Mucosa of rectum (tissue), 2 donors: ENCODE measurements around the gene COL24A1.
"Not testable (repeated sequence)": the region's sequence is repeated elsewhere in the genome, so short reads cannot be mapped to it uniquely, and the experiment has no call there.

ENCODE experiments used
- H3K27ac ChIP-seq, 2 donors: one replicate each; pipeline ENCODE4 v1.7.0; 2013; ENCODE audit warnings: inconsistent platforms in 2 of 2, low read depth in 2 of 2, low read length in 2 of 2
- H3K27me3 ChIP-seq, 2 donors: one replicate each; pipeline ENCODE4 v1.7.0; 2013; ENCODE audit warnings: low read length in 2 of 2; ENCODE audit not compliant: control insufficient read depth in 2 of 2, insufficient read depth in 2 of 2
- H3K36me3 ChIP-seq, 2 donors: one replicate each; pipeline ENCODE4 v1.7.0; 2013; ENCODE audit warnings: low read length in 2 of 2; ENCODE audit not compliant: control insufficient read depth in 2 of 2, insufficient read depth in 2 of 2
- H3K4me1 ChIP-seq, 2 donors: one replicate each; pipeline ENCODE4 v1.7.0; 2013; ENCODE audit warnings: low read length in 2 of 2, mild to moderate bottlenecking in 1 of 2; ENCODE audit not compliant: control insufficient read depth in 2 of 2, insufficient read depth in 2 of 2
- H3K4me3 ChIP-seq, 2 donors: one replicate each; pipeline ENCODE4 v1.7.0; 2013; ENCODE audit warnings: low read length in 2 of 2
- H3K9ac ChIP-seq, 2 donors: one replicate each; pipeline ENCODE4 v1.7.0; 2013; ENCODE audit warnings: low read length in 2 of 2, low read depth in 1 of 2, mild to moderate bottlenecking in 1 of 2
- H3K9me3 ChIP-seq, 2 donors: one replicate each; pipeline ENCODE4 v1.7.0; 2013; ENCODE audit warnings: low read length in 2 of 2; ENCODE audit not compliant: control insufficient read depth in 2 of 2
- donor health status: healthy.
- donor health status: Normal muscosa, but diverticular disease.

Gene COL24A1

GRCh38 chr1:85833165-85833564 is 323.4 kb downstream of the COL24A1 start:
- H3K4me1 ChIP-seq, H3K4me3 ChIP-seq, H3K9ac ChIP-seq, H3K27ac ChIP-seq, H3K9me3 ChIP-seq, H3K27me3 ChIP-seq, H3K36me3 ChIP-seq: not testable (repeated sequence)

- no peak overlapping the region for H3K9ac ChIP-seq
- H3K36me3 ChIP-seq: no peaks in the 10 kb centered on the region
- no peaks in the 10 kb centered on the region for H3K4me1 ChIP-seq
- H3K9me3 ChIP-seq: no peaks in the 10 kb centered on the region
- H3K4me3 ChIP-seq: no peak overlapping the region
- no peak overlapping the region for H3K27ac ChIP-seq
- no peaks in the 10 kb centered on the region for H3K27me3 ChIP-seq
Observed at GRCh38 chr1:85830837-85831236, 325.7 kb downstream of the COL24A1 start.

- no peak overlapping the region for H3K9ac ChIP-seq
- no peaks in the 10 kb centered on the region for H3K27me3 ChIP-seq
- no peak overlapping the region for H3K27ac ChIP-seq
- no peak overlapping the region for H3K4me3 ChIP-seq
- no peaks in the 10 kb centered on the region for H3K9me3 ChIP-seq
- no peaks in the 10 kb centered on the region for H3K36me3 ChIP-seq
- H3K4me1 ChIP-seq: no peaks in the 10 kb centered on the region
Observed at GRCh38 chr1:85824066-85824840, 332.3 kb downstream of the COL24A1 start.

- Histone ChIP-seq H3K36me3 (no peaks in the 10 kb centered on the region), H3K9ac (no peak overlapping the region), H3K4me3 (no peak overlapping the region), H3K27ac (no peak overlapping the region), H3K9me3 (no peaks in the 10 kb centered on the region), H3K4me1 (no peaks in the 10 kb centered on the region), H3K27me3 (no peaks in the 10 kb centered on the region)
Observed at GRCh38 chr1:85822696-85823095, 333.9 kb downstream of the COL24A1 start.

GRCh38 chr1:85818371-85818770 is 338.2 kb downstream of the COL24A1 start:
- Histone ChIP-seq H3K27ac (no peak overlapping the region), H3K36me3 (no peaks in the 10 kb centered on the region), H3K4me3 (no peak overlapping the region), H3K4me1 (no peaks in the 10 kb centered on the region), H3K9ac (no peak overlapping the region), H3K9me3 (no peaks in the 10 kb centered on the region), H3K27me3 (no peaks in the 10 kb centered on the region)

GRCh38 chr1:85816606-85817005 is 340.0 kb downstream of the COL24A1 start:
- Histone ChIP-seq H3K9me3 (no peaks in the 10 kb centered on the region), H3K4me1 (no peaks in the 10 kb centered on the region), H3K9ac (no peak overlapping the region), H3K4me3 (no peak overlapping the region), H3K36me3 (no peaks in the 10 kb centered on the region), H3K27ac (no peak overlapping the region), H3K27me3 (no peaks in the 10 kb centered on the region)

- Histone ChIP-seq H3K4me3 (no peak overlapping the region), H3K36me3 (no peaks in the 10 kb centered on the region), H3K27me3 (no peaks in the 10 kb centered on the region), H3K9me3 (no peaks in the 10 kb centered on the region), H3K27ac (no peak overlapping the region), H3K9ac (no peak overlapping the region), H3K4me1 (no peaks in the 10 kb centered on the region)
Observed at GRCh38 chr1:85815906-85816305, 340.7 kb downstream of the COL24A1 start.

- H3K36me3 ChIP-seq: no peaks in the 10 kb centered on the region
- no peaks in the 10 kb centered on the region for H3K27me3 ChIP-seq
- H3K4me3 ChIP-seq: no peak overlapping the region
- H3K4me1 ChIP-seq: no peaks in the 10 kb centered on the region
- H3K27ac ChIP-seq: no peak overlapping the region
- no peaks in the 10 kb centered on the region for H3K9me3 ChIP-seq
- H3K9ac ChIP-seq: no peak overlapping the region
Observed at GRCh38 chr1:85806236-85806965, 350.2 kb downstream of the COL24A1 start.

GRCh38 chr1:85801520-85801919 is 355.1 kb downstream of the COL24A1 start:
- H3K36me3 ChIP-seq: no peaks in the 10 kb centered on the region
- H3K4me3 ChIP-seq: no peak overlapping the region
- no peaks in the 10 kb centered on the region for H3K27me3 ChIP-seq
- no peaks in the 10 kb centered on the region for H3K4me1 ChIP-seq
- no peak overlapping the region for H3K27ac ChIP-seq
- H3K9me3 ChIP-seq: no peaks in the 10 kb centered on the region
- no peak overlapping the region for H3K9ac ChIP-seq

- H3K4me1 ChIP-seq: no peaks in the 10 kb centered on the region
- no peaks in the 10 kb centered on the region for H3K27me3 ChIP-seq
- H3K9ac ChIP-seq: no peak overlapping the region
- H3K27ac ChIP-seq: no peak overlapping the region
- H3K4me3 ChIP-seq: no peak overlapping the region
- H3K36me3 ChIP-seq: no peaks in the 10 kb centered on the region
- no peaks in the 10 kb centered on the region for H3K9me3 ChIP-seq
Observed at GRCh38 chr1:85799737-85800136, 356.8 kb downstream of the COL24A1 start.
